GM13976 (cell line): Measurements from ENCODE around the gene EIF4E2.

Experiments
- DNase-seq: peaks from one replicate; pipeline ENCODE4 v3.0.0; 2012; ENCODE audit warnings: low spot score
- CTCF ChIP-seq: IDR thresholded peaks from 2 replicates; pipeline ENCODE4 v1.5.1; 2012; ENCODE audit warnings: borderline replicate concordance, mild to moderate bottlenecking; ENCODE audit not compliant: insufficient read depth; ENCODE audit errors: extremely low read depth, missing control alignments, control extremely low read depth
- in situ Hi-C: fragments of 300-500 bp; cut with MboI; formaldehyde crosslinking; loops from one replicate; pipeline ENCODE4 v1.12.0; 2022; ENCODE audit warnings: low sequenced_read_pairs, mixed read lengths, inconsistent platforms; ENCODE audit not compliant: unreplicated experiment

The EIF4E2 gene

GRCh38 chr2:232541961-232542714 lies 8.4 kb upstream of the EIF4E2 start:
- TF ChIP-seq CTCF, result no peak
- in situ Hi-C loops, result no loop called here
- DNase-seq, result no peak

GRCh38 chr2:232542715-232543467 lies 7.6 kb upstream of the EIF4E2 start:
- in situ Hi-C loops, result no loop called here
- DNase-seq, result no peak
- no peak for TF ChIP-seq CTCF

- TF ChIP-seq CTCF, result no peak
- DNase-seq, result no peak
- in situ Hi-C loops, result no loop called here
Measured at GRCh38 chr2:232543491-232543890, 7.0 kb upstream of the EIF4E2 start.

- in situ Hi-C loops, result no loop called here
- no peak for DNase-seq
- TF ChIP-seq CTCF, result no peak
Measured at GRCh38 chr2:232543928-232544631, 6.4 kb upstream of the EIF4E2 start.

GRCh38 chr2:232544674-232545073 lies 5.8 kb upstream of the EIF4E2 start:
- no peak for TF ChIP-seq CTCF
- no peak for DNase-seq
- in situ Hi-C loops, result no loop called here

- TF ChIP-seq CTCF, result no peak
- in situ Hi-C loops, result no loop called here
- DNase-seq, result no peak
Measured at GRCh38 chr2:232545511-232546375, 4.7 kb upstream of the EIF4E2 start.
